Measurements from ENCODE around the gene UBAC2. TPM values are rescaled to one million over a fixed set of nuclear protein-coding genes. Genes with fewer than 3 reads are reported as not detected.
"Not testable (repeated sequence)": the region's sequence is repeated elsewhere in the genome, so short reads cannot be mapped to it uniquely, and the experiment has no call there.

Gene UBAC2
- total RNA-seq, 1 donor from 2014 or later, result 52.6 TPM

DNA sequence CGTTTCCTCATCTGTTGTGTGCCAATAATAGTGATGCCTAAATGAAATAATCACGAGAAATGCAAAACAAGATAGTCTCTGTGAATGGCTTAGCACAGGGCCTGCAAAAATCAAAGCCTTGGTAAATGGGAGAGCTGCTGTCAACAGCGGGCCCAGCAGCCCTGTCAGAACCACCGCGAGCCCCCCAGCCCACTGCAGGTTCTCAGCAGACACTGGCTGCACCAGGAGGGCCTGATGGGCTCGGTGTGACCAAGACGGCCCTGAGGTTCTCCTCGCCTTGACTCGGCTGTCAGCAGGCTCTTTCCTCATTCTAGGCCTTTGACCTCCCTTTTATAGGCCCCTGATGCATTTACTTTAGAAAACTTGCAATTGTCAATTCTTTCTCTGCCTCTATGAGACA is 197.4 kb downstream of the UBAC2 start:
- peaks cover 8% of the 10 kb centered on the region for H3K4me1 Mint-ChIP-seq
- no peak overlapping the region for H3K27ac Mint-ChIP-seq
- no peak for DNase-seq
- H3K4me3 Mint-ChIP-seq, result no peak overlapping the region
- H3K27me3 Mint-ChIP-seq, result no peaks in the 10 kb centered on the region
- no peaks in the 10 kb centered on the region for H3K9me3 Mint-ChIP-seq
- peaks cover 2% of the 10 kb centered on the region for H3K36me3 Mint-ChIP-seq (ENCODE audit: low read depth)
- intact Hi-C loops (cut with micrococcal nuclease), result no loop called here

DNA sequence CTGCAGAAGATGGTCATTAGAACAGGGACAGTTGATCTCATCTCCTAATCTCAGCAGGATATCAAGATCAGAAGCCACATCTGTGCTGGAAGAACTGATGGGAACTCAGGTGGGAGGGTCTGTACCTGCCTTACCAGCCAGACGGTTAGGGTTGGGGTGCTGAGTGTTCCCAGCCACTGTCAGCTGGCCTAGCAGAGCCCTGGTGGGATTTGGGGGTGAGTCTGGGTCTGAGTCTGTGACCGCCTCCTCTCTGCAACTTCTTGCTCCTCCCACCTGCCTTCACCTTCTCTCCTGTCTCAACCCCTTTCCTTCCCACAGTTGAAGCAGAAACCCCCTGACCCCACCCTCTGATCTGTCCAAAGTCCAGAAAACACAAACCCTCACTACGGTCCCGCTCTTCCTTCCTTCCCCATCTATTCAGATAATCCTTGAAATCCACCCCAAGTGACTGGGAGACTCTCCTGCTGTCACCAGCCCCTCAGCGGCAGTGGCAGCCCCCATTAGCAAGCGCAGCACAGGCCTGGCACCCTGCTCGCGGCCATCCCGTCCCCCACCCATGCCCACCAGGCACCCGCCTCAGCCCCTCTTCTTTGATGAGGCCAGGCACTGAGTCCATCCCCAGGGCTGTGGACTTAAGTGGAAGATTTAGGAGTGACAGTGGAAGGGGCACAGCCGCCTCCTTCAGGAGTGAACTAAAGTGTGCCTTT is 198.4 kb downstream of the UBAC2 start:
- peaks cover 14% of the 10 kb centered on the region for H3K4me1 Mint-ChIP-seq
- peaks cover 2% of the 10 kb centered on the region for H3K36me3 Mint-ChIP-seq (ENCODE audit: low read depth)
- intact Hi-C loops (cut with micrococcal nuclease), result no loop called here
- no peak overlapping the region for H3K4me3 Mint-ChIP-seq
- peak overlapping the region; percentile 30 for H3K27ac Mint-ChIP-seq
- DNase-seq, result no peak
- no peaks in the 10 kb centered on the region for H3K27me3 Mint-ChIP-seq
- H3K9me3 Mint-ChIP-seq, result no peaks in the 10 kb centered on the region

DNA sequence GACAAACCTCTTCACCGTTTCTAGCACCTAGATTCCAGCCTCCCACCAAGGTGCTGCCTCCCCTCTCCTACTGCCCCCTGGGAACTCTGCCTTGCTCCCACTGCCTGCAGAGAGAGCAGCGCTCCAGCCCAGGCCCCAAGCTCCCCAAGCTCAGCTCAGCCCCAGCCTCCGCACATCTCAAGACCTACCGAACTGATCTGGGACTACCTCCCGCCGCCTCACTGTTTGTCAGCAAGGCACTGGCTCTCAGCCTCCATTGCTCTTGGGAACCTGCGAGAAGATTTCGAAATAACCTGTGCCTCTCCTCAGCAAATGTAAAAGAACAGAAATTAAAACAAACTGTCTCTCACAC is 198.9 kb downstream of the UBAC2 start:
- Mint-ChIP-seq H3K4me1 (peaks cover 16% of the 10 kb centered on the region), H3K27me3 (no peaks in the 10 kb centered on the region), H3K27ac (no peak overlapping the region), H3K9me3 (no peaks in the 10 kb centered on the region), H3K4me3 (no peak overlapping the region), H3K36me3 (ENCODE audit: low read depth) (peaks cover 2% of the 10 kb centered on the region)
- intact Hi-C loops (cut with micrococcal nuclease), result no loop called here
- no peak for DNase-seq

DNA sequence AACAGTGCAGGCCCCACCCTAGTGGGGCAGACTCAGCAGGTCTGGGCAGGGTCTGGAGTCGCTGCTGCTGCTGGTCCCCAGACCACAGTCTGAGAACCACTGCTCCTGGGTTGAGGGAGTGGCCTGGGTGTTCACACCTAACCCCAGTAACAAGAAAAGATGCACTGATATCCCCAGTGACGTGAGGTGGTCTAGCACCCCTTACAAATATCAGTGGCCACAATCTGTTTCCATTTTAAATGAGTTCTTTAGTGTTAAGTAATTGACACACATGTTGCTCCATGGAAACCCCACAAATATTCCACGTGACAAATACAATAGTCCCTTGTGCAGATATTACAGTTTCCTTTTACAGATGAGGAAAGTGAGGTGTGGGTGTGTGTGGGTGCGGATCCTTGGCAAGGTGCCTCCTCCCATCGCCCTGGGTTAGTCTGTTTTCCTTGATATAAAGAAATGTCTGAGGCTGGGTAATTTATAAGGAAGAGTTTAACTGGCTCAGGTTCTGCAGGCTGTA is 202.9 kb downstream of the UBAC2 start:
- intact Hi-C loops (cut with micrococcal nuclease), result no loop called here
- no peaks in the 10 kb centered on the region for H3K9me3 Mint-ChIP-seq
- H3K27ac Mint-ChIP-seq, result peak overlapping the region; percentile 40
- no peak overlapping the region for H3K4me3 Mint-ChIP-seq
- DNase-seq, result no peak
- H3K36me3 Mint-ChIP-seq (ENCODE audit: low read depth), result peaks cover 2% of the 10 kb centered on the region
- H3K27me3 Mint-ChIP-seq, result peaks cover 2% of the 10 kb centered on the region
- H3K4me1 Mint-ChIP-seq, result peaks cover 24% of the 10 kb centered on the region

DNA sequence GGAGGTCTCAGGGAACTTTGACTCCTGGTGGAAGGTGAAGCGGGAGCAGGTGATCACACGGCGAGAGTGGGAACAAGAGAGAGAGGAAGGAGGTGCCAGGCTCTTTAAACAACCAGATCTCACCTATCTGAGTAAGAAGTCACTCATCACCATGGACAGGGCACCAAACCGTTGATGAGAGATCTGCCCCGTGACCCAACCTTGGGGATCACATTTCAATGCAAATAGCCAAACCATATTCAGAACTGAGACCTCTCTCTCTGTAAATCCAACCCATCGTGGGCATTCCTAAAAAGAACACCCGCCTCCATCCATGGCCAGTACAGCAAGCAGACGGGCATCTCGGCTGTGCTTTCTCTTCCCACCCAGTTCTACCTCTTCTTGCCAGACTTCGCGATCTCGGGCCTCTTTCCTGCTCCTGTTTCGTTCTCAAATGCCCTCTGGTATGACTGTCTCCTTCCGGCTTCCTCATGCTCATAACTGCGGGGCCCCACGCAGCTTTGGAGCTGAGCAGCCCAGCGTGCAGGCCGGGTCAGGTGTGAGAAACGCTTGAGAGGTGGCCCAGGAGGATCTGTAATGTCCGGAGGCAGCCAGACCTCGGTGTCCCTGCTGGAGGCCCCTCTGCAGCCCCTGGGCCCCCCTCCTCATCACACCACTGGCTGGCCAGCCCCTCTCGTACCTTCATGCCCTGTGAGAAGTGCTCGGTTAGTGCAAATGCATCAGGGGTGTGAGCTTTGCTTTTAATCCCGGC is 203.5 kb downstream of the UBAC2 start:
- intact Hi-C loops (cut with micrococcal nuclease), result no loop called here

DNA sequence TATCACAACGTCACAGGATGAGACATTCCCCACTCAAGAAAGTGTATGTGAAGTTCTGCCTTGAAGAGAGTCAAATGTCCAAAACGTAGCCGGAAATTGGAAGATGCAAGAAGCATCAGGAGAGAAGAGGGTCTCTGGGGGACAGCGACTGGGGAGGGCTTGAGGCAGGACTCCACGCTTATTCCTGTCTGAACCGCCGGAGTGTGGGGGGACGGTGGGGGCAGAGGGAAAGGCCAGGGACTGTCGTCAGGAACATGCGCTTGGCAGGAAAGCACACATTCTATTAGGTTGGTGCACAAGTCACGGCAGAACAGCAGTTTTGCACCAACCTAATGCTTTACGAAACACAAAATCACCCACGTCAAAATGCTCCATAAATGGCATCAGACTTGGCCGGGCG is 205.3 kb downstream of the UBAC2 start:
- intact Hi-C loops (cut with micrococcal nuclease), result no loop called here
- H3K36me3 Mint-ChIP-seq (ENCODE audit: low read depth), result peaks cover 5% of the 10 kb centered on the region
- H3K4me1 Mint-ChIP-seq, result peaks cover 21% of the 10 kb centered on the region
- H3K27me3 Mint-ChIP-seq, result peaks cover 2% of the 10 kb centered on the region
- H3K9me3 Mint-ChIP-seq, result no peaks in the 10 kb centered on the region
- no peak for DNase-seq
- H3K4me3 Mint-ChIP-seq, result no peak overlapping the region
- no peak overlapping the region for H3K27ac Mint-ChIP-seq

More for the DNA sequence above, 203.5 kb downstream of the UBAC2 start:
- Mint-ChIP-seq H3K9me3 (no peaks in the 10 kb centered on the region), H3K4me1 (peaks cover 22% of the 10 kb centered on the region), H3K27me3 (peaks cover 2% of the 10 kb centered on the region), H3K36me3 (ENCODE audit: low read depth) (peaks cover 2% of the 10 kb centered on the region), H3K27ac (peak overlapping the region; percentile 40), H3K4me3 (no peak overlapping the region)
- no peak for DNase-seq

DNA sequence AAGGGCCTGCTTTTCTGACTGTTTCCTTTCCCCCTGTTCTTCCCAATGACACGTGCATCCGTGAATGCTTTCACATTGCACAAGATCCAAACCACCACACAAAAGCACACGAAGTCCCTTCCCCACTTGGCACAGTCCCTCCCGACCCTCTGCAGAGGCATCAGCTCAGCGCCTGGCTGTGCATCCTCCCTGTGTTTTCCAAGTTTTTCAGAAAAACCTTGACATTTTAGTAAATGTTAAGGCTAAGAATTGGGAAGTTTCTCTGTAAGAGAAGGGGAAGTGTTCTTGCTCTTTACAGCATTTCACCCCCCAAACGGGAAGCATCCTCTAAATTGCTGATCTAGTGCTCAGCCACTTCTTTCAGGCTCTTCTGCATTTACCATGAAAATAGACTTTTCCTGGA is 206.1 kb downstream of the UBAC2 start:
- Mint-ChIP-seq H3K4me3 (no peak overlapping the region), H3K9me3 (peaks cover 2% of the 10 kb centered on the region), H3K36me3 (ENCODE audit: low read depth) (peaks cover 4% of the 10 kb centered on the region), H3K4me1 (peaks cover 22% of the 10 kb centered on the region), H3K27ac (no peak overlapping the region), H3K27me3 (peaks cover 2% of the 10 kb centered on the region)
- intact Hi-C loops (cut with micrococcal nuclease), result no loop called here
- no peak for DNase-seq

DNA sequence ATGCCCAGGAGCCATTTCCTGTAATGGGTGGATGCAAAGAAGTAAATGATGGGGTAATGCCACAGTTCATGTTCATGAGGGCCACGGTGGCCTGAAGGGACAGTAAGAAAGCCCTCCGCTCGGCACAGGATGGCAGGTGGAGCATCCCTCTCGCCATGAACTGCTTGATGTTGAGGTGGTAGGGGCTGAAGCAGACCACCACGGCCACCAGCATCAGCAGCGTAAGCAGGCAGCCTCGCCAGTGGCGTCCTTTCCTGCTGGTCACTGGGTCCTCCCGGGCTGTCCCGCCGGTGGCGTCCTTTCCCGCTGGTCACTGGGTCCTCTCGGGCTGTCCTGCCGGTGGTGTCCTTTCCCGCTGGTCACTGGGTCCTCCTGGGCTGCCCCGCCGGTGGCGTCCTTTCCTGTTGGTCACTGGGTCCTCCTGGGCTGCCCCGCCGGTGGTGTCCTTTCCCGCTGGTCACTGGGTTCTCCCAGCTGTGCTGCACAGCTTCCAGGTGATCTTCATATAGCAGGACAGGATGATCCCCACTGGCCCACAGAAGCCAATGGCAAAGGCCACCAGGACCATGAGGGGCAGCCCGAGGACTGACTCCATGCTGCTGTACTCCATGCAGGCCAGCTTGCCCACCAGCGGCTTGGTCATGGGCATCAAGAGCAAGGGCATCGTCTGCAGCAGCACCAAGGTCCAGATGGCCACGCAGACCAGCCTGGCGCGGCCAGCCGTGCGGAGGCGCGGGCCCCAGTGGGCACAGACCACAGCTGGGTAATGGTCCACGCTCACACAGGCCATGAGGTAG is 207.4 kb downstream of the UBAC2 start:
- no peak overlapping the region for H3K27ac Mint-ChIP-seq
- H3K4me1 Mint-ChIP-seq, result peaks cover 22% of the 10 kb centered on the region
- no peak for DNase-seq
- H3K9me3 Mint-ChIP-seq, result peaks cover 7% of the 10 kb centered on the region
- H3K36me3 Mint-ChIP-seq (ENCODE audit: low read depth), result peaks cover 4% of the 10 kb centered on the region
- intact Hi-C loops (cut with micrococcal nuclease), result no loop called here
- H3K4me3 Mint-ChIP-seq, result no peak overlapping the region
- peaks cover 2% of the 10 kb centered on the region for H3K27me3 Mint-ChIP-seq

DNA sequence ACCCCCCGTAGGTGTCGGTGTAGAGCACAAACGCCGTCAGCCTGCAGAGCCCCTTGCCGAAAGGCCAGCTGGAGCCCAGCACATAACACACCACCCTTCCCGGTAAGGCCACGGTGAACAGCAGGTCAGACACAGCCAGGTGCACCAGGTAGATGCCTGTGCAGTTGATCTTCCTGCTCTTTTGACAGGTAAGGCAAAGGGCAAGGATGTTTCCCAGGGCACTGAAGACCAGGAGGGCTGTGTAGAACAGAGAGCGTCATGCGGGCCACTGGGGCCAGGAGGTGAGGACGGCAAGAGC is 208.0 kb downstream of the UBAC2 start:
- DNase-seq, result no peak
- intact Hi-C loops (cut with micrococcal nuclease), result no loop called here
- H3K27ac Mint-ChIP-seq, result no peak overlapping the region
- H3K4me1 Mint-ChIP-seq, result peaks cover 21% of the 10 kb centered on the region
- H3K9me3 Mint-ChIP-seq, result peaks cover 7% of the 10 kb centered on the region
- H3K36me3 Mint-ChIP-seq (ENCODE audit: low read depth), result peaks cover 4% of the 10 kb centered on the region
- no peak overlapping the region for H3K4me3 Mint-ChIP-seq
- H3K27me3 Mint-ChIP-seq, result peaks cover 2% of the 10 kb centered on the region

DNA sequence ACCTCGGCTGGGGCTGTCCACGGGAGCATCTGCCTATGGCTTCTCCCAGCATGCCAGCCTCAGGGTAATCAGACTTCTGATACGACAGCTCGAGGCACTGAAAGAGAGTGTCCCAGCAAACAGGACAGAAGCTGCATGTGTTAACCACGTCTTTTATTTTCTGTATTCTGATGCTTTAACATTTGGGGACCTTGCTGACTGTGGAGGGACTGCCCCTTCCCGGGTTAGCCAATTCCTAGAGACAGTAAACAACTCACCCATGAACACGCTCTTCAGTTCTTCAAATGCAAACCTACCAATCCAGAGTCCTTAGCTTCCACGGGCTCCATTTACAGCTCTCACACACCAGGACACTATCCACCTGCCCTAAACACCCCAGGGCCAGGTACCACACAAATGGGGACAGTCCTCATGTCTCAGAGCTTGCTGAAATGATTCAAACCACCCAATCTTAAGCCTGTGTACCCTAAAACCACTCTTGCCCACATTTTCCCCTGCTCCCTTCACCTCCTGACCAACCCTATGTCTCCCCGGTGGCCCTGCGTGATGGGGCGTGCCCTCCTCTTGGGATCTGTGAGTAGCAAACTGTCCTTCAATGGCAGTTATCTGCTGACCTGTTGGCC is 208.9 kb downstream of the UBAC2 start:
- H3K27me3 Mint-ChIP-seq; H3K9me3 Mint-ChIP-seq; intact Hi-C loops (cut with micrococcal nuclease); H3K36me3 Mint-ChIP-seq (ENCODE audit: low read depth); DNase-seq; H3K4me3 Mint-ChIP-seq; H3K27ac Mint-ChIP-seq: not testable (repeated sequence)
- H3K4me1 Mint-ChIP-seq, result peaks cover 14% of the 10 kb centered on the region

DNA sequence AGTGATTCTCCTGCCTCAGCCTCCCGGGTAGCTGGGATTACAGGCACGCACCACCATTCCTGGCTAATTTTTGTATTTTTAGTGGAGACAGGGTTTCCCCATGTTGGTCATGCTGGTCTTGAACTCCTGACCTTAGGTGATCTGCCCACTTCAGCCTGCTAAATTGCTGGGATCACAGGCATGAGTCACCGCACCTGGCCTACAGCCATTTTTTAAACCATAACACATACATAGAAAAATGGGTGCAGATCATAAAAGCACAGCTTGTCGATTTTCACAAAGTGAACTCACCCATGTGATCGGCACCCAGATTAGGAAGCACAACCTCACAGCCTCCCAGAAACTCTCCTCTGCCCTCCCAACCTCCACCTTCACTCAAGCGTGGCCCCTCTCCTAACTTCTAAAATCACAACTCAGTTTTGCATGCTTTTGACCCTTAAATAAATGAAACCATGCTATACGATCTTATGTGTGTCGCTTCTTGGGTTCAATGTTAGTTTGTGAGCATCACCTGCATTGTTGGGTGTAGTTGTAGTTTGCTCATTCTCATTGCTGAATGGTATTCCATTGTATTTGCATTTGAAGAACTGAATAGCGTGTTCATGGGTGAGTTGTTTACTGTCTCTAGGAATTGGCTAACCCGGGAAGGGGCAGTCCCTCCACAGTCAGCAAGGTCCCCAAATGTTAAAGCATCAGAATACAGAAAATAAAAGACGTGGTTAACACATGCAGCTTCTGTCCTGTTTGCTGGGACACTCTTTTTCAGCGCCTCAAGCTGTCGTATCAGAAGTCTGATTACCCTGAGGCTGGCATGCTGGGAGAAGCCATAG is 210.2 kb downstream of the UBAC2 start:
- H3K36me3 Mint-ChIP-seq (ENCODE audit: low read depth); H3K27me3 Mint-ChIP-seq; H3K9me3 Mint-ChIP-seq; intact Hi-C loops (cut with micrococcal nuclease); DNase-seq; H3K4me3 Mint-ChIP-seq; H3K27ac Mint-ChIP-seq: not testable (repeated sequence)
- peaks cover 16% of the 10 kb centered on the region for H3K4me1 Mint-ChIP-seq

DNA sequence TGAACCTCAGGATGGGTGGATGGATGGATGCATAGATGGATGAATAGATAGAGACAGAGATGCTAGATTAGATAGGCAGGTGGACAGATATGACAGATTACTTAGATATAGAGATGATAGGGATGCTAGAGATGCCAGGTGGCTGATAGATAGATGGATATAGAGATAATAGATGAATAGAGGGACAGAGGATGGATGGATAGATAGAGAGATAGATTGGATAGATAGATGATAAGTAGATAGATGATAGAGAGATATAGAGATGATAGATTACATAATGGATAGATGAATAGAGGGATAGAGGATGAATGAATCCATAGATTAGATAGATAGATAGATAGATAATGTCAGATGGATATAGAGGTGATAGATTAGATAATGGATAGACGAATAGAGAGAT is 212.2 kb downstream of the UBAC2 start:
- peaks cover 4% of the 10 kb centered on the region for H3K36me3 Mint-ChIP-seq (ENCODE audit: low read depth)
- intact Hi-C loops (cut with micrococcal nuclease), result no loop called here
- no peak for DNase-seq
- H3K4me3 Mint-ChIP-seq, result no peak overlapping the region
- peaks cover 7% of the 10 kb centered on the region for H3K9me3 Mint-ChIP-seq
- H3K27ac Mint-ChIP-seq, result no peak overlapping the region
- peaks cover 21% of the 10 kb centered on the region for H3K4me1 Mint-ChIP-seq
- H3K27me3 Mint-ChIP-seq, result no peaks in the 10 kb centered on the region
